NCI-H345 (cell line): Measurements from ENCODE around the gene CCNT2.
A peak's percentile ranks its signal among the peaks of the same experiment; 100 is the strongest.
"Not testable (repeated sequence)": the region's sequence is repeated elsewhere in the genome, so short reads cannot be mapped to it uniquely, and the experiment has no call there.

Experiments used
- DNase-seq: peaks from one replicate; lab custom pipeline; 2025; lab: John Stamatoyannopoulos, UW

Gene CCNT2

DNA sequence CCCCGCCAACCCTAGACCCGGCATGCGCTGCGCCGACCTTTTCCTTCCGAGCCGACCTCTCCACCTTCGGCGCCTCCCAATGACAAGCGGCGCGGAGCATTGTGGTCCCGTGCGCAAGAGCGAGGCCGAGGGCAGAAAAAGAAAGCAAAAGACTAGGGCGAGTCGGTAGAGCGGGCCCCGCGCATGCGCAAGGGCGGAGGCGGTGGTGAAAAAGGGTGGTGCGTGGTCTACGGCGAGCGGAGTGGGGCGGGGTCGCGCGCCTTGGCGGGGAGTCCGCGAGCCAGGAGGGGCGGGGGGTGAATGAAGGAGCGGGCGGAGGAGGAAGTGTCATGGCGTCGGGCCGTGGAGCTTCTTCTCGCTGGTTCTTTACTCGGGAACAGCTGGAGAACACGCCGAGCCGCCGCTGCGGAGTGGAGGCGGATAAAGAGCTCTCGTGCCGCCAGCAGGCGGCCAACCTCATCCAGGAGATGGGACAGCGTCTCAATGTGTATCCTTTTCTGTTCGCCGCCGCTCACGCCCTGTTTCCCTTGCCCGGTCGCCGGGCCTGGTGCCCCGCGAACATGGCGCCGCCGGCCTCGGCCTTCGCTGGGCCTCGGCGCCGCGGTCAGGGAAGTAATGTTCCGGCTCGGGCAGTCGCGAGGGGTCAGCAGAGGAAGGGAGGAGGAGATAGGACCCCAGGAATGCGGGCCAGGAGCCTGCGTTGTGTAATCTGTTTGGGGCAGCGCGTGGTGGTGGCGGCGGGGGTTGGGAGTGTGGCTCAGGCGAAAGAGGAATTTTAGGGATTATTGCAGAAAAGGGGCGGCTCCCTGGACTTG lies at the start of gene CCNT2:
TSS of gene CCNT2 (plus strand) at position 297 of the 815 bp plus-strand sequence. CDS start at position 330, 33 bp downstream.
- DNase-seq: peak; percentile 99

DNA sequence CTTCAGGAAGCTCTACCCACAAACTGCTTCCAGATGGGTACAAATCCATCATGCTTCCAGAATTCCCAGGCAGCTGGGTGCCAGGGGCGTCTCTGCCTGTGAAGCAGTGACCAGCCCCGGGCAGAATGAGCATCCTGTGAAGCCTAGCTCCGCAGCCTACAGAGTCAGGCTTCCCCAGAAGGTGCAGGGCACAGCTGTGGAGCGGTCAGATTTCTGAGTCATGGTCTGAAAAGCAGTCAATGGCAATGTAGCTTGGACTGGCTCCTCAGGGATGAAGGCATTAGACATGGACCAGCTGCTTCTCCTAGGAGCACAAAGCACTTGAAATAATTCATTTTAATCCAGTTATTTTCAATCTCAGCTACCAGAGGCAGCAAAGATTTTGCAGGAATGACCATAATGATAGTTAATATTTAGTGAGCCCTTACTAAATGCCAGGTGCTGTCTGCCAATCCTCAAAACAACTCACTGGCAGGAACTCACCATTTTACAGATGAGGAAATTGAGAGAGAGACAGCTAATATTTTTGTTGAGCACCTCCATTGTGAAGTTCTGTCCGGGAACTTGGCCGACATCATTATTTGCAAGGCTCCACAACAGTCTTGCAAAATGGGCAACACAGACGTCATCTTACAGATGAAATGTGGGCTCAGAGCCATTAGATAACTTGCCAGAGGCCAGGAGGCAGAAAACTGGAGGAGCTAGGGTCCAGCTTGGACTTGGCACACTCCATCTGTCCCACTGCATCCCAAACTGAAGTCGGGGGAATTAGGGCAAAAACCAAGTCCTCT lies 48.5 kb upstream of the CCNT2 start:
- no peak for DNase-seq

DNA sequence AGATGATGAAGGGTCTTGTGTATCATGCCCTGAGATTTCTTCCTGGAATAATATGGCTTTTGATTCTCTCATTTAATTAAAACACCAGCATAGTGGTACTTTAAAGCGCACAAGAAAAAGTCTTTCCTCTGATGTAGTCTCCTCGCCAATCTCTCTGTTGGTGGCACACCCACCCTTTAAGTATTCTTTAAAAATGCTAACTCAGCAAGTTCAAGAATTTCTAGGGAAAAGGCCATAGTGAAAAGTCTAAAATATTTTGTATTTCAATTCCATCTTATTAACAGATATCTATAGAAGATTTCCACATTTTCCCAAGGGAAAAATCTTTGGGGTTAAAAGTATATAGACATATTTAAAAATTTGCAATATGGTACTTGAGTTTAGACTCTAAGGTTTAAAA lies 45.5 kb upstream of the CCNT2 start:
- no peak for DNase-seq

DNA sequence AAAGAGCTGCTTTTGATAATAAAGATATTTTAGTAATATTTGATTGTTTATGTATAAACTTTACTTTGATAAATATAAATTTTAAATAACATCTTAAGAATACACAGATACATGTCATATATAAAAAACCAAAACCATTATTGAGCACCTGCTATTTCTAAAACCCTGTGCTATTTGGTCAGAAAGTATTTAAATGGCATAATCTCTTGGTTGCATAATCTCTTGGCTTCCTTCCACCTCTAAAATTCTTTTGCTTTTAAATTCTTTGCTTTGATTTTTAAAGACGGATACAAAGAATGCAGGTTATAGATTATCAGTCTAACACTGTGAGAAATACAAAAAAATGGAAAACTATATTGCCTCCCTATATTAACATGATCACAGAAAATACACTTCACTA lies 43.3 kb upstream of the CCNT2 start:
- DNase-seq: no peak

DNA sequence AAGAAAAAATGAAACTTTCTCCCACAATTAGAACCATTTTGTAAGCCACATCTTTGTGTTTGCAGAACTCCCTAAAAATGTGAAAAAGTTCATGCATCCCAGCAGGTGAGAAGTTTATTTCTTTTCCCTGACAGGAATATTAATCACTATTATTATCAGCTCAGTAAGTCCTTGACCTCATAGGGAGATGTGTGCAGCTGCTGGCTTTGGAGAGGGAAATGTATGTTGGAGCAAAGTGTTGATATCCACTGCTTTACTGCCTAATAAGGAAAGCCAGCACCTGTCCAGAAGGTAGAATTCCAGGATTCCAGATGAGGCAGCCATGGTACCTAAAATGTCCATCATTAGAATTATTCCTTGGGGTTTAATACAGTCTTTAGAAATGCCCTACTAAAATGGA lies 35.8 kb upstream of the CCNT2 start:
- no peak for DNase-seq

DNA sequence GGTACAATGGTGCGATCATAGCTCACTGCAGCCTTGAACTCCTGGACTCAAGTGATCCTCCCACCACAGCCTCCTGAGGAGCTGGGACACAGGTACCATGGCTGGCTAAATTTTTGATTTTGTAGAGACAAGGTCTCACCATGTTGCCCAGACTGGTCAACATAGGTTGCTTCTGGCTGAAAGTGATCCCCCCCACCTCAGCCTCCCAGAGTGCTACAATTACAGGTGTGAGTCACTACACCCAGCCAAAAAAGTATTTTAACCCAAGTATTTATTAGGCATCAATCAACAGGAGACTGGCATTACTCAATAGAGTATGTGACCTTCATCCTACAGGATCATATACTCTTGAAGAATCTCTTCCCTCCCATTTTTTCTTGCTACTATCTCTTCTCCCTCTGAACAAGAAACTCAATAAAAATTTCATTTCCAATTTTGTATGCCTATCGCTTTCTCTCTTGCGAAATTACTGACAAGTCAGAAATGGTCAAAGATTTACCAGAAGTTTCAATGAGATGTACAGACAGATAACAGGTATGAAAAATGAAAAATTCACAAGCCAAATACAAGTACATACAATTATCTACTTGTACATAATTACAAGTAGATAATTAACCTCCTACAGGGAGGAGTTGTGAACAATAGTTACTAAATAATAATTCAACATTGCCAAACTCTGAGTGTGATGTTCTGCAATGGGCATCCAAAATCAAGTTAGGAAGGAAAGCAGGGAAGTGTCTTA lies 34.9 kb upstream of the CCNT2 start:
- no peak for DNase-seq

DNA sequence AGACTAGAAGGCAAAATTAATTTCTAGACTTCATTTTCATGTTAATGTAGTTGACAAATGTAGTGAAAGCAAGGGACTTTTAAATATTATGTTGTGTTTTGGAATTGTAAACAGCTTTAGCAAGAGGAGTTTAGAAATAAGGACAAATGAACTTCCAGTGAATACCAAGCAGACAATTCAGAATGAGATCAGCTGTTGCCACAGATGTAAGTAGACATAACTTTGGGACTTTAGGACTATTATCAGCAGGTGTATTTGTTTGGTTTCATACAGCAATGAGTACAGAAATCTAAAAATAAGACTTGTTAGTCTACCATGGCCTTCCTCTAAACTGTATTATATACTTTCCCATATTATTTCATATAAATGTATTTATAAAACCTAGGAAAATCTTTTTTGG lies 34.2 kb upstream of the CCNT2 start:
- DNase-seq: no peak

DNA sequence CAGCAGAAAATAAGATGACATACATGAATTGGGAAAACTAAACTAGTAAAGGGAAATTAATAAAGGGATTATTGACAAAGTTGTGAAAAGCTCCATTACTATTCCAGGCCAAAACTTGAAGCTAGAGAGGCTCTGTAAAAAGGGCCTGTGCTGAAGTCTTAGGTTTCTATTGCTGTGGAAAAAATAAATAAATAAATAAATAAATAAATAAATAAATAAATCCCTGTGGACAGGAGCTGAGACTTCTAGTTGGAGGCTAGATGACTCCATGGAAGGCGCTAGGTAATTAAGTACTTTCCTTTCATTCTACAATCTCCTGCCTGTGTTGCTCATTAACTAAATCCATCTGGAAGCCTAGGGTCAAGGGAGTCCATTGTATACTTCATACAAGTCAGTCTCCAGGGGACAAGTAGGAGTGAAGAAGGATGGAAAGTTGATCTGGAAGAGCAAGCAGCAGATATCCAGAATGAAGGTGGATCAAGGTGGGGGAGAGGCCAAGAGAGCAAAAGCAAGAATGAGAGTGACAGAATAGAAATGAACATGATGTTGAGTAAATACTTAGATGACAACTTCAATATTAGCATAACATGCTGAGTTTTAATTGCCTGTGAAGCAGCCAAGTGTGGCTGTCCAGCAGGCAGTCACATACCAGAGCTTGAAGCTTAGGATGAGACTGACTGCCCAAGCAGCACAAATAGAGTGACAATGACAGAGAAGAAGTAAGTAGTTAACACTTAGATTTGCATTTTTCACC lies 26.2 kb upstream of the CCNT2 start:
- DNase-seq: no peak

DNA sequence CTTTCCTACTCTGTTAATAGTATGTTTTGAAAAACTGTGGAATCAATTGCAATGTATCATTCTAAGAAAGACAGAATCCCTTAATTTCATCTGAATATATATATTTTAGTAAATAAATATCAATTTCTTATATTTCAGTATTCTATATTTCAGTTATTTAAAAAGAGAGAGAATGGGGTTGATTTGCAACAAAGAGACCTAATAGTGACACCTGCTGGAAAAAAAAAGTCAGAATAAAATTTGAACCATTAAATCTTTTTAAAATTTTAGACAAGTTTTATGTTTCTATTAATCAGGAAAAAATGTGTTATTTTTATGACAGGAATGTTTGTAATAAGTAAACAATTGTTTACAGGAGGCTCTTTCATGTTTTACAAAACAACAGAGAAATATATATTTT lies 20.7 kb upstream of the CCNT2 start:
- peak; percentile 6 for DNase-seq

DNA sequence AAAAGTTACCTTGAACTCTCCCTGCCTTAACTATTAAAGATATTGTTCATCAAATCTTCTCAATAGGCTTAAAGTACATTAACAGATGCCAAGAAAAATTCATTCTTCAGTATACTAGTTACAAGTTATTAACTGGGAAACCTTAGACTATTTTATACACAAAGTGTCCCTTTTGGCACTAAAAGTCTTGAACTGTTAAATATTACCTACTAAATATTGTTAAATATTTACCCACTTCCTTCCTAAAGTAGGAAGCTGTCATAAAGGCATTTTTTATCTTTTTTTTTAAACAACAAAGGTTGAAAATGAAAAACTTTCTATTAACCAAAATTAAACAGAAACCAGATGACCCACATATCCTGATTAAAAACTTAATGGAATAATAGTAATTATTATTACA lies 19.4 kb upstream of the CCNT2 start:
- no peak for DNase-seq

DNA sequence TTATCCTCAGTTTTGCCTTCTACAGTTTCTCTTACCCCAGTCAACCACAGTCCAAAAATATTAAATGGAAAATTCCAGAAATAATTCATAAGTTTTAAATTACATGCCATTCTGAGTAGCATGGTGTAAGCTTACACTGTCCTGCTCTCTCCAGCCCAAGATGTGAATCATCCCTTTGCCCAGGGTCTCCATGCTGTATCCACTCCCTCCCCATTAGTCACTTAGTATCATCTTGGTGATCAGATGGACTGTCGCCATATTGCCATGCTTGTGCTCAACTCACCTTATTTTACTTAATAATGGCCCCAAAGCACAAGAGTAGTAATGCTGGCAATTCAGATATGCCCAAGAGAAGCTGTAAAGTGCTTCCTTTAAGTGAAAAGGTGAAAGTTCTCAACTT lies 18.5 kb upstream of the CCNT2 start:
- no peak for DNase-seq

DNA sequence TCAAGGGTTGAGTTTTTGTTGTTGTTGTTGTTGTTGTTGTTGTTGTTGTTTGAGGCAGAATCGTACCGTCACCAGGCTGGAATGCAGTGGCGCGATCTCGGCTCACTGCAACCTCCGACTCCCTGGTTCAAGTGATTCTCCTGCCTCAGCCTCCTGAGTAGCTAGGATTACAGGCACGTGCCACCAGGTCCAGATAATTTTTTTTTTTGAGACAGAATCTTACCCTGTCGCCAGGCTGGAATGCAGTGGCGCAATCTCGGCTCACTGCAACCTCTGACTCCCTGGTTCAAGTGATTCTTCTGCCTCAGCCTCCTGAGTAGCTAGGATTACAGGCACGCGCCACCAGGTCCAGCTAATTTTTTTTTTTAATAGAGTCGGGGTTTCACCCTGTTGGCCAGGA lies 14.9 kb upstream of the CCNT2 start:
- not testable (repeated sequence) for DNase-seq

DNA sequence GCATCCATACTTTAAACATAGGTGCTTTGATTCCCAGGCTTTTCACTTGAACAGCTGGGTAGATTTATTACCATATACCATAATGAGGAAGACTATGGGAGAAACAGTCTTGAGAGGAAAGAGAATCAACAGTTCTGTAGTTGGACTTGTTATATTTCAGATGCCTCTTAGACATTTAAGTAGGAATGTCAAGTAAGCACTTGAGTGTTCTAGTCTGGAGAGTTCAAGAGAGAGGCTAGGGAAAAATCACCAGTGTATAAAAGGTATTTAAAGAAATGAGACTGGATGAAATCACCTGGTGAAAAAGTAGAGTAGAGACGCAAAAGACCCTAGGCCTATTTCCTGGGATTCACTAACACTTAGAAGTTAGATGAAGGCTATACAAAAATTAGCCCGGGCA lies 13.5 kb upstream of the CCNT2 start:
- no peak for DNase-seq

DNA sequence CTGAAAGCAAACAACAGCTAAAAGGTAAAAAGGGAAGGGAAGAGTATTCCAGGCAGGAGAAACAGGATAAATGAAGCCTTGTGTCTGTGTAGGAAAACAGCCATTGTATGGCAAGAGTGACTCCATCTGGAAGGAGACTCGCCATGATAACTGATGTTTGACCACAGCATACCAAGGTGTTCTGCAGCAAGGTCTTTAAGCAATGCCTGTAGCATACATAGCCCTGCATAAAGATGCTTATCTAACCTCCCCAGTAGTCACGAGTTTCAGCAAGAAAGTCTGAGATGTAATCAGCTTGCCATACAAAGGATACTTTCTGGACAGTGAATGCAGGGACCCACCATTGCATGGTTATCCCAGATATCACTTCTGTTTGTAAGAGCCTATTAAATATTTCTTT lies 11.9 kb upstream of the CCNT2 start:
- no peak for DNase-seq

DNA sequence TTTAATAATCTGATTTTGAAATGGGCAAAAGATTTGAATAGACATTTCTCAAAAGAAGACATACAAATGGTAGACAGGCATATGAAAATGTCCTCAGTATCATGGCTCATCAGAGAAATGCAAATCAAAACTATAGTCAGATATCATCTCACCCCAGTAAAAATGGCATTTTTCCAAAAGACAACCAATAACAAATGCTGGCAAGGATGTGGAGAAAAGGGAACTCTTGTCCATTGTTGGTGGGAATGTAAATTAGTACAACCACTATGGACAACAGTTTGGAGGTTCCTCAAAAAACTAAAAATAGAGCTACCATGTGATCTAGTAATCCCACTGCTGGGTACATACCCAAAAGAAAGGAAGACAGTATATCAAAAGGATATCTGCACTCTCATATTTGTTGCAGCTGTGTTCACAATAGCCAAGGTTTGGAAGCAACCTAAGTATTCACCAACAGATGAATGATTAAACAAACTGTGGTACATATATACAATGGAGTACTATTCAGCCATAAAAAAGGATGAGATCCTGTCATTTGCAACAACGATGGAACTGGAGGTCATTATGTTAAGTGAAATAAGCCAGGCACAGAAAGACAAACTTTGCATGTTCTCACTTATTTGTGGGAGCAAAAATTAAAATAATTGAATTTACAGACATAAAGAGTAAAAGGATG lies 11.0 kb upstream of the CCNT2 start:
- not testable (repeated sequence) for DNase-seq

DNA sequence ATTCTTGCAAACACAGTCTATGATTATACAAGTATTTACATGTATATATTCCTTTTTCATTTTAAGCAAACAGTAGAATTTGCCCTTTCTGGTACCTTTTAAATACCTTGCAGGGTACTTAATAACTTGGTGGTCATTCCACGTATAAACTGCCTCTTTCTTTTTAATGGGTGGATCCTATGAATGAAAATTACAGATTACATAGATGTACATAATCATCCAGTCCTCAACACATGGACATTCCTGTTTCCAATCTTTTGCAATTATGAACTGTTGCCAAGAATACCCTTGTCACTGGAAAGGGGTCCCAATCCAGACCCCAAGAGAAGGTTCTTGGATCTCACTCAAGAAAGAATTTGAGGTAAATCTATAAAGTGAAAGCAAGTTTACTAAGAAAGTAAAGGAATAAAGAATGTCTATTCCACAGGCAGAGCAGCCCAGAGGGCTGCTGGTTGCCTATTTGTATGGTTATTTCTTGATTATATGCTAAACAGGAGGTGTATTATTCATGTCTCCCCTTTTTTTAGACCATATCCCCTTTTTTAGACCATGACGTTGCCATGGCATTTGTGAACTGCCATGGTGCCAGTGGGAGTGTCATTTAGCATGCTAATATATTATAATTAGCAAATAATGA lies 7.7 kb upstream of the CCNT2 start:
- no peak for DNase-seq

DNA sequence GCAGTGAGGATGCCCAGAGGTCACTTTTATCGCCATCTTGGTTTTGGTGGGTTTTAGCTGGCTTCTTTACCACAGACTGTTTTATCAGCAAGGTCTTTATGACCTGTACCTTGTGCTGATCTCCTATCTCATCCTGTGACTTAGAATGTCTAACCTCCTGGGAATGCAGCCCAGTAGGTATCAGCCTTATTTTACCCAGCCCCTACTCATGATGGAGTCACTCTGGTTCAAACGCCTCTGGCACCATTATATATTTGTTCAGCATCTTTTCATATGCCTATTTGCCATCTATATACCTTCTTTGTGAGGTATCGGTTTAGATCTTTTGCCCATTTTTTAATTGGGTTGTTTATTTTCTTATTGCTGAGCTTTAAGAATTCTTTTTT lies 7.2 kb upstream of the CCNT2 start:
- DNase-seq: no peak

DNA sequence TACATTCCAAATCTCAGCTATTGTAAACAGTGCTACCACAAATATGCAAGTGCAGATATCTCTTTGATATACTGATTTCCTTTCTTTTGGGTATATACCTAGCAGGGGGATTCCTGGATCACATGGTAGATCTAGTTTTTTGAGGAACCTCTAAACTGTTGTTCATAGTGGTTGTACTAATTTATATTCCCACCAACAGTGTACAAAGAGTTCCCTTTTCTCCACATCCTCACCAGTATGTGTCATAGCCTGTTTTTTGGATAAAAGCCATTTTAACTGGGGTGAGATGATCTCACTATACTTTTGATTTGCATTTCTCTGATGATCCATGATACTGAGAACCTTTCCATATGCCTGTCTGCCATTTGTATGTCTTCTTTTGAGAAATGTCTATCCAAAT lies 6.3 kb upstream of the CCNT2 start:
- no peak for DNase-seq

DNA sequence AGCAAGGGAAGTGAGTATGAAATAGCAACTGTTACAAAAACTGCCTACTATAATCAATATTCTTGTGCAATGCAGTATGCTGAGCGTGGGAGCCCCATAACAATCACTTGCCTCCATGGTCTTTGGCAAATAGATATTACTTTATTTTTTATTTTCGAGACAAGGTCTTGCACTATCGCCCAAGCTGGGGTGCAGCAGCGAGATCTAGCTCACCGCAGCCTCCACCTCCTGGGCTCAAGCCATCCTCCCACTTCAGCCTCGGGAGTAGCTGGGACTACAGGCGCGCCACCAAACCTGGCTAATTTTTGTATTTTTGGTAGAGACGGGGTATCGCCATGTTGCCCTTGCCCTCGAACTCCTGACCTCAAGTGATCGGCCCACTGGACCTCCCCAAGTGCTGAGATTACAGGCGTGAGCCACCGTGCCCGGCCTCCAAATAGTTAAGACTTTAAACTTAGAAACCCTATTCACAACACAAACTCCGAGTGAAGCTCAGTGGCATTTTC lies 1.2 kb upstream of the CCNT2 start:
- no peak for DNase-seq

DNA sequence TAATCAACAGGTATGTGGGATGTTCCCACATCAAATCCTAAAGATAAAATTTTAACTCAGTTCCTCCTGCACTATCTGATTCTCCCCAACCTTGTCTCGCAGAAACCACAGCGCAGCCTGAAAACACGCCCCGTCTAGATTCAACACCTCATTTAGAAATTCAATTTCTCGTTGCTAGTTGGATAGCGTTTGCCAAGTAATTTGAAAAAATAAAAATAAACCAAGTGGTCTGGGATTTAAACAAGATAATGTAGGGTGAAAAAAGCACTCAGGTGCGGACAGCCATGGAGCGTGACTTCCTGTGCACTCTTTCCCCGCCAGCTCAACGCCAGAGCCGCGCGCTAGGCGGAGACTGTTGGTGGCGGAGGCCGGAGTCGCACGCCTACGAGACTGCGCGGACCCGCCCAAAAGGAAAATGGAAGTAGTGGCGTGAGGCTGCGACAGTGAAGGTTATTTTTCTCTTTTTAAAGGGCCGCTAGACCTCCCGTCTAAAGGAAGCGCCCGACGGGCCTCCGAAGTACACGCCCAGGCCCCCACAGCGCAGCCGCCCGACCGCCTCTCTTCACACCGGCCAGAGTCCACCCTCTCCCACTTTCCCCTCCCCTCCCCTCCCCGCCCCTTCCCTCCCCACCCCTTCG lies 615 bp upstream of the CCNT2 start:
- DNase-seq: peak; percentile 98
